Measurements from ENCODE around the gene AJAP1. TPM values are rescaled to one million over a fixed set of nuclear protein-coding genes. Genes with fewer than 3 reads are reported as not detected.

Gene AJAP1
- polyA plus RNA-seq, 10 donors: 0.48 to 1.3 (median 0.65) TPM

GRCh38 chr1:4699376-4700301 lies 45.2 kb downstream of the AJAP1 start:
- peak in 1 of 3 donors; percentile 45 for DNase-seq

GRCh38 chr1:4700801-4701200 lies 46.4 kb downstream of the AJAP1 start:
- DNase-seq: no peak

- DNase-seq: no peak
Observed at GRCh38 chr1:4701276-4701675, 46.9 kb downstream of the AJAP1 start.

- DNase-seq: no peak
Observed at GRCh38 chr1:4702464-4702863, 48.1 kb downstream of the AJAP1 start.

- DNase-seq: peak in 2 of 3 donors; percentile 17 to 87
Observed at GRCh38 chr1:4702932-4703331, 48.5 kb downstream of the AJAP1 start.

- DNase-seq: no peak
Observed at GRCh38 chr1:4703646-4704045, 49.2 kb downstream of the AJAP1 start.

- no peak for DNase-seq
Observed at GRCh38 chr1:4708840-4709507, 54.6 kb downstream of the AJAP1 start.

GRCh38 chr1:4709641-4710040 lies 55.2 kb downstream of the AJAP1 start:
- DNase-seq: no peak

- no peak for DNase-seq
Observed at GRCh38 chr1:4710592-4711415, 56.4 kb downstream of the AJAP1 start.

- DNase-seq: no peak
Observed at GRCh38 chr1:4711416-4712275, 57.2 kb downstream of the AJAP1 start.

- DNase-seq: no peak
Observed at GRCh38 chr1:4713669-4714068, 59.3 kb downstream of the AJAP1 start.

- no peak for DNase-seq
Observed at GRCh38 chr1:4716406-4716805, 62.0 kb downstream of the AJAP1 start.

GRCh38 chr1:4718071-4718470 lies 63.7 kb downstream of the AJAP1 start:
- DNase-seq: no peak

GRCh38 chr1:4723106-4723505 lies 68.7 kb downstream of the AJAP1 start:
- no peak for DNase-seq

- DNase-seq: no peak
Observed at GRCh38 chr1:4724001-4724400, 69.6 kb downstream of the AJAP1 start.

GRCh38 chr1:4724695-4725250 lies 70.4 kb downstream of the AJAP1 start:
- DNase-seq: no peak

- DNase-seq: no peak
Observed at GRCh38 chr1:4725416-4725815, 71.0 kb downstream of the AJAP1 start.

GRCh38 chr1:4726620-4727341 lies 72.4 kb downstream of the AJAP1 start:
- no peak for DNase-seq

- no peak for DNase-seq
Observed at GRCh38 chr1:4728319-4729089, 74.1 kb downstream of the AJAP1 start.

Data from muscle of back (tissue), 11 donors.